ENCODE data around the gene MBNL1.

The MBNL1 gene

GRCh38 chr3:152268555-152269055, at the start of gene MBNL1:
MBNL1 (plus strand) TSS chr3:152268929; CDS start chr3:152300194, 31,265 bp downstream.
- in situ Hi-C loops (cut with MboI; ENCODE audit: low pct_unique_long_range_greater_than_20kb, low sequenced_read_pairs): no loop called here

GRCh38 chr3:152219216-152219615, 49.5 kb upstream of the MBNL1 start:
- DNase-seq: no peak
- in situ Hi-C loops (cut with MboI; ENCODE audit: low pct_unique_long_range_greater_than_20kb, low sequenced_read_pairs): no loop called here

More at GRCh38 chr3:152268555-152269055, at the start of gene MBNL1:
- DNase-seq: peak; percentile 94

- DNase-seq: no peak
- in situ Hi-C loops (cut with MboI; ENCODE audit: low pct_unique_long_range_greater_than_20kb, low sequenced_read_pairs): no loop called here
Observed at GRCh38 chr3:152219769-152220255, 48.9 kb upstream of the MBNL1 start.

GRCh38 chr3:152222327-152222726, 46.4 kb upstream of the MBNL1 start:
- no peak for DNase-seq
- in situ Hi-C loops (cut with MboI; ENCODE audit: low pct_unique_long_range_greater_than_20kb, low sequenced_read_pairs): no loop called here

GRCh38 chr3:152225201-152225600, 43.5 kb upstream of the MBNL1 start:
- no peak for DNase-seq

GRCh38 chr3:152226176-152226575, 42.6 kb upstream of the MBNL1 start:
- DNase-seq: no peak
- in situ Hi-C loops (cut with MboI; ENCODE audit: low pct_unique_long_range_greater_than_20kb, low sequenced_read_pairs): no loop called here

More at GRCh38 chr3:152225201-152225600, 43.5 kb upstream of the MBNL1 start:
- in situ Hi-C loops (cut with MboI; ENCODE audit: low pct_unique_long_range_greater_than_20kb, low sequenced_read_pairs): no loop called here

- in situ Hi-C loops (cut with MboI; ENCODE audit: low pct_unique_long_range_greater_than_20kb, low sequenced_read_pairs): no loop called here
- no peak for DNase-seq
Observed at GRCh38 chr3:152227027-152227426, 41.7 kb upstream of the MBNL1 start.

GRCh38 chr3:152229692-152230091, 39.0 kb upstream of the MBNL1 start:
- in situ Hi-C loops (cut with MboI; ENCODE audit: low pct_unique_long_range_greater_than_20kb, low sequenced_read_pairs): no loop called here
- DNase-seq: no peak

GRCh38 chr3:152230370-152230769, 38.4 kb upstream of the MBNL1 start:
- in situ Hi-C loops (cut with MboI; ENCODE audit: low pct_unique_long_range_greater_than_20kb, low sequenced_read_pairs): no loop called here
- no peak for DNase-seq

GRCh38 chr3:152232001-152232400, 36.7 kb upstream of the MBNL1 start:
- in situ Hi-C loops (cut with MboI; ENCODE audit: low pct_unique_long_range_greater_than_20kb, low sequenced_read_pairs): no loop called here
- DNase-seq: no peak

- in situ Hi-C loops (cut with MboI; ENCODE audit: low pct_unique_long_range_greater_than_20kb, low sequenced_read_pairs): no loop called here
- DNase-seq: no peak
Observed at GRCh38 chr3:152232679-152233078, 36.0 kb upstream of the MBNL1 start.

- DNase-seq: no peak
- in situ Hi-C loops (cut with MboI; ENCODE audit: low pct_unique_long_range_greater_than_20kb, low sequenced_read_pairs): no loop called here
Observed at GRCh38 chr3:152234657-152235375, 33.9 kb upstream of the MBNL1 start.

GRCh38 chr3:152235709-152236298, 32.9 kb upstream of the MBNL1 start:
- in situ Hi-C loops (cut with MboI; ENCODE audit: low pct_unique_long_range_greater_than_20kb, low sequenced_read_pairs): no loop called here
- DNase-seq: no peak

- DNase-seq: peak; percentile 62
- in situ Hi-C loops (cut with MboI; ENCODE audit: low pct_unique_long_range_greater_than_20kb, low sequenced_read_pairs): no loop called here
Observed at GRCh38 chr3:152236716-152237115, 32.0 kb upstream of the MBNL1 start.

GRCh38 chr3:152241142-152242017, 27.3 kb upstream of the MBNL1 start:
- in situ Hi-C loops (cut with MboI; ENCODE audit: low pct_unique_long_range_greater_than_20kb, low sequenced_read_pairs): no loop called here

GRCh38 chr3:152243301-152243711, 25.4 kb upstream of the MBNL1 start:
- in situ Hi-C loops (cut with MboI; ENCODE audit: low pct_unique_long_range_greater_than_20kb, low sequenced_read_pairs): no loop called here
- peak; percentile 79 for DNase-seq

More at GRCh38 chr3:152241142-152242017, 27.3 kb upstream of the MBNL1 start:
- DNase-seq: peak; percentile 78

- peak; percentile 90 for DNase-seq
Observed at GRCh38 chr3:152243721-152244516, 24.8 kb upstream of the MBNL1 start.

GRCh38 chr3:152244517-152244888, 24.2 kb upstream of the MBNL1 start:
- in situ Hi-C loops (cut with MboI; ENCODE audit: low pct_unique_long_range_greater_than_20kb, low sequenced_read_pairs): no loop called here
- no peak for DNase-seq

More at GRCh38 chr3:152243721-152244516, 24.8 kb upstream of the MBNL1 start:
- in situ Hi-C loops (cut with MboI; ENCODE audit: low pct_unique_long_range_greater_than_20kb, low sequenced_read_pairs): no loop called here
